Measurements from ENCODE around the gene LSM6.

LSM6 gene

GRCh38 chr4:146191766-146192458 is 16.4 kb downstream of the LSM6 start:
- H3K27me3 ChIP-seq (ENCODE audit: insufficient read depth, low read length), result no peaks in the 10 kb centered on the region
- H3K4me2 ChIP-seq (ENCODE audit: low read length), result no peak overlapping the region
- H3K9me3 ChIP-seq (ENCODE audit: low read length), result no peaks in the 10 kb centered on the region
- H3F3A ChIP-seq (ENCODE audit: insufficient read depth, low read length), result no peaks in the 10 kb centered on the region
- TF ChIP-seq CTCF (IDR thresholded peaks at IDR 0.05; ENCODE audit: low read length), result peak; percentile 10; the same call in 1 of the 2 replicates
- TF ChIP-seq EZH2 (IDR thresholded peaks at IDR 0.05; ENCODE audit: borderline replicate concordance, low read length), result no peak
- no peak overlapping the region for H3K9ac ChIP-seq (ENCODE audit: low read length)
- H3K27ac ChIP-seq (ENCODE audit: low read depth, low read length, poor library complexity, severe bottlenecking), result no peak overlapping the region
- no peaks in the 10 kb centered on the region for H3K9me2 ChIP-seq (ENCODE audit: low read depth, low read length)
- no peaks in the 10 kb centered on the region for H3K79me2 ChIP-seq (ENCODE audit: insufficient read depth, low read length)
- H3K4me3 ChIP-seq (ENCODE audit: low read depth, low read length, poor library complexity, severe bottlenecking), result no peak overlapping the region
- H4K20me1 ChIP-seq (ENCODE audit: insufficient read depth, low read length), result no peaks in the 10 kb centered on the region
- peaks cover 53% of the 10 kb centered on the region for H3K36me3 ChIP-seq (ENCODE audit: insufficient read depth, low read length)
- no peak overlapping the region for H2AFZ ChIP-seq (ENCODE audit: low read length)
- H3K4me1 ChIP-seq (ENCODE audit: insufficient read depth, low read length, severe bottlenecking), result no peaks in the 10 kb centered on the region

GRCh38 chr4:146193628-146194027 is 18.1 kb downstream of the LSM6 start:
- H2AFZ ChIP-seq (ENCODE audit: low read length), result no peak overlapping the region
- no peak overlapping the region for H3K4me2 ChIP-seq (ENCODE audit: low read length)
- H3K9me3 ChIP-seq (ENCODE audit: low read length), result no peaks in the 10 kb centered on the region
- no peak overlapping the region for H3K9ac ChIP-seq (ENCODE audit: low read length)
- no peaks in the 10 kb centered on the region for H3K79me2 ChIP-seq (ENCODE audit: insufficient read depth, low read length)
- no peaks in the 10 kb centered on the region for H3K9me2 ChIP-seq (ENCODE audit: low read depth, low read length)
- no peaks in the 10 kb centered on the region for H3F3A ChIP-seq (ENCODE audit: insufficient read depth, low read length)
- H3K4me3 ChIP-seq (ENCODE audit: low read depth, low read length, poor library complexity, severe bottlenecking), result no peak overlapping the region
- no peaks in the 10 kb centered on the region for H4K20me1 ChIP-seq (ENCODE audit: insufficient read depth, low read length)
- no peaks in the 10 kb centered on the region for H3K27me3 ChIP-seq (ENCODE audit: insufficient read depth, low read length)
- peaks cover 38% of the 10 kb centered on the region for H3K36me3 ChIP-seq (ENCODE audit: insufficient read depth, low read length)
- H3K4me1 ChIP-seq (ENCODE audit: insufficient read depth, low read length, severe bottlenecking), result no peaks in the 10 kb centered on the region
- no peak overlapping the region for H3K27ac ChIP-seq (ENCODE audit: low read depth, low read length, poor library complexity, severe bottlenecking)
- TF ChIP-seq EZH2 (IDR thresholded peaks at IDR 0.05; ENCODE audit: borderline replicate concordance, low read length) (no peak), CTCF (IDR thresholded peaks at IDR 0.05; ENCODE audit: low read length) (no peak)

GRCh38 chr4:146194212-146194611 is 18.7 kb downstream of the LSM6 start:
- H3K9me2 ChIP-seq (ENCODE audit: low read depth, low read length), result no peaks in the 10 kb centered on the region
- H3K4me3 ChIP-seq (ENCODE audit: low read depth, low read length, poor library complexity, severe bottlenecking), result no peak overlapping the region
- no peaks in the 10 kb centered on the region for H3K27me3 ChIP-seq (ENCODE audit: insufficient read depth, low read length)
- H4K20me1 ChIP-seq (ENCODE audit: insufficient read depth, low read length), result no peaks in the 10 kb centered on the region
- no peak overlapping the region for H2AFZ ChIP-seq (ENCODE audit: low read length)
- no peak overlapping the region for H3K9ac ChIP-seq (ENCODE audit: low read length)
- H3F3A ChIP-seq (ENCODE audit: insufficient read depth, low read length), result no peaks in the 10 kb centered on the region
- H3K4me2 ChIP-seq (ENCODE audit: low read length), result no peak overlapping the region
- H3K9me3 ChIP-seq (ENCODE audit: low read length), result no peaks in the 10 kb centered on the region
- H3K79me2 ChIP-seq (ENCODE audit: insufficient read depth, low read length), result no peaks in the 10 kb centered on the region
- H3K27ac ChIP-seq (ENCODE audit: low read depth, low read length, poor library complexity, severe bottlenecking), result no peak overlapping the region
- TF ChIP-seq CTCF (IDR thresholded peaks at IDR 0.05; ENCODE audit: low read length), result no peak
- no peak for TF ChIP-seq EZH2 (IDR thresholded peaks at IDR 0.05; ENCODE audit: borderline replicate concordance, low read length)
- peaks cover 32% of the 10 kb centered on the region for H3K36me3 ChIP-seq (ENCODE audit: insufficient read depth, low read length)
- H3K4me1 ChIP-seq (ENCODE audit: insufficient read depth, low read length, severe bottlenecking), result no peaks in the 10 kb centered on the region
